ENCODE results near the gene R3HDM2. TPM values are rescaled to one million over a fixed set of nuclear protein-coding genes. Genes with fewer than 3 reads are reported as not detected.

The R3HDM2 gene
- total RNA-seq, 1 donor from 2014 or later = 86.8 TPM

GRCh38 chr12:57454566-57455373, 23.9 kb upstream of the R3HDM2 start, which contains the start of gene INHBE:
Gene INHBE (plus strand): TSS chr12:57455307. CDS start chr12:57455537, 230 bp downstream.
- no peak for DNase-seq (ENCODE audit: low spot score, unreplicated experiment)
- H3K4me1 Mint-ChIP-seq (ENCODE audit: low read depth) = peaks cover 13% of the 10 kb centered on the region

DNA sequence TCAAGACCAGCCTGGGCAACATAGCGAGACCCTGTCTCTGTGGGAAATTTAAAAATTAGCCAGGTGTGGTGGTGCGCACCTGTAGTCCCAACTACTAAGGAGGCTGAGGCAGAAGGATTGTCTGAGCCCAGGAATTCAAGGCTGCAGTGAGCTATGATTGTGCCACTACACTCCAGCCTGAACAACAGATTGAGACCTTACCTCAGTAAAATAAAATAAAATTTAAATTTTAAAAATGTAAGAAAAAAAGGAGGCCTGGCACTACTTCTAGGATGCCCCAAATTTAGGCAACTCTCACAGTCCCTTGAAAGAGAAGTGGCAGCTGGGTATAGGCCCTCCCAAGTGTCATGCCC, 23.3 kb upstream of the R3HDM2 start:
- Mint-ChIP-seq H3K36me3 (ENCODE audit: insufficient read depth) (no peaks in the 10 kb centered on the region), H3K27ac (no peak overlapping the region), H3K9me3 (ENCODE audit: low read depth) (no peaks in the 10 kb centered on the region)

More at GRCh38 chr12:57454566-57455373, 23.9 kb upstream of the R3HDM2 start, which contains the start of gene INHBE:
- Mint-ChIP-seq H3K27ac (no peak within 1 kb of the TSS), H3K9me3 (ENCODE audit: low read depth) (no peaks in the 10 kb centered on the region), H3K36me3 (ENCODE audit: insufficient read depth) (no peaks in the 10 kb centered on the region), H3K27me3 (peaks cover 28% of the 10 kb centered on the region), H3K4me3 (ENCODE audit: low read depth) (no peak within 1 kb of the TSS)
- no peak for TF ChIP-seq CTCF (IDR thresholded peaks at IDR 0.05; ENCODE audit: unreplicated experiment)

GRCh38 chr12:57452937-57453509, 22.2 kb upstream of the R3HDM2 start:
- Mint-ChIP-seq H3K27me3 (peaks cover 25% of the 10 kb centered on the region), H3K9me3 (ENCODE audit: low read depth) (no peaks in the 10 kb centered on the region), H3K4me1 (ENCODE audit: low read depth) (peaks cover 7% of the 10 kb centered on the region), H3K36me3 (ENCODE audit: insufficient read depth) (no peaks in the 10 kb centered on the region), H3K4me3 (ENCODE audit: low read depth) (no peak overlapping the region), H3K27ac (peak overlapping the region; percentile 5)
- DNase-seq (ENCODE audit: low spot score, unreplicated experiment) = peak; percentile 70
- TF ChIP-seq CTCF (IDR thresholded peaks at IDR 0.05; ENCODE audit: unreplicated experiment) = peak; percentile 78

More for the DNA sequence above, 23.3 kb upstream of the R3HDM2 start:
- H3K4me1 Mint-ChIP-seq (ENCODE audit: low read depth) = peaks cover 12% of the 10 kb centered on the region
- H3K27me3 Mint-ChIP-seq = peaks cover 28% of the 10 kb centered on the region
- no peak overlapping the region for H3K4me3 Mint-ChIP-seq (ENCODE audit: low read depth)
- no peak for DNase-seq (ENCODE audit: low spot score, unreplicated experiment)
- TF ChIP-seq CTCF (IDR thresholded peaks at IDR 0.05; ENCODE audit: unreplicated experiment) = no peak

DNA sequence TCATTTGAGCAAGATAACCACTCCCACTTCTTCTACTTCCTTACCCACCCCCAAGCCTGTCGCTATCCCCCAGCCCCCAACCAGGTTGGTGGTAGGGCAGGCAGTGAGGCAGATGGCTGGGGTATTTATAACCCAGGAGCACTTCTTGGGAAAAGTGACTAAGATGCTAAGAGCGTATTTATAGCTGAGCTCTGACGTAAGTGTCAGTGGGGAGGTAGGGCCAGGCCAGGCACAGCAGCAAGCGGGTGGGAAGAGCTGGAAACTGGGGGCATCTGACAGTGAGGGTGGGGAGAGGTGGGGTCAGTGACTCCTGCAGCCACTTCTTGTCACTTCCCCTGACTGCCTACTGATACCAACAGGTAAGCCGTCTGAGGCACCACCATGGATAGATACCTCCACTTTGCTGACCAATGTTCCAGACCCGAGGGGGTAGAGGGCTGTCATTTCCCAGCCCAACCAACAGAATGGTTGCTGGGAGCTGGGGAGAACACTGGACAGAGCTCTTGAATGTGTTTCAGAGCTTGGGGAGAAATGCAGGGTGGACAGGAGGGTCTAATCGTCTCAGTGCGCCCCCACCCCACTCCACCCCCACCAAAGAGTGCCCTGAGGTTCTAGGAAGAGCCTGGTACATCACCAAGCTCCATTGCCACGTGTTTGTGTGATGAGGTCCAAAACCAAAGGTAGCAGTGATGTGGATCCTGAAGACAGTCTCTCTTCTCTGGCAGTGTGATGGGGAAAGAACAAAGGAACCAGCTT, 21.5 kb upstream of the R3HDM2 start:
- no peak for TF ChIP-seq CTCF (IDR thresholded peaks at IDR 0.05; ENCODE audit: unreplicated experiment)
- no peaks in the 10 kb centered on the region for H3K9me3 Mint-ChIP-seq (ENCODE audit: low read depth)
- peaks cover 25% of the 10 kb centered on the region for H3K27me3 Mint-ChIP-seq
- no peak overlapping the region for H3K4me3 Mint-ChIP-seq (ENCODE audit: low read depth)
- H3K27ac Mint-ChIP-seq = peak overlapping the region; percentile 41
- H3K36me3 Mint-ChIP-seq (ENCODE audit: insufficient read depth) = no peaks in the 10 kb centered on the region
- DNase-seq (ENCODE audit: low spot score, unreplicated experiment) = no peak
- H3K4me1 Mint-ChIP-seq (ENCODE audit: low read depth) = peaks cover 7% of the 10 kb centered on the region

- TF ChIP-seq CTCF (IDR thresholded peaks at IDR 0.05; ENCODE audit: unreplicated experiment) = no peak
Observed at GRCh38 chr12:57451233-57451778, 20.5 kb upstream of the R3HDM2 start.

More at GRCh38 chr12:57451233-57451778, 20.5 kb upstream of the R3HDM2 start:
- Mint-ChIP-seq H3K27ac (no peak overlapping the region), H3K4me3 (ENCODE audit: low read depth) (no peak overlapping the region), H3K9me3 (ENCODE audit: low read depth) (no peaks in the 10 kb centered on the region), H3K36me3 (ENCODE audit: insufficient read depth) (no peaks in the 10 kb centered on the region), H3K27me3 (peaks cover 20% of the 10 kb centered on the region), H3K4me1 (ENCODE audit: low read depth) (peaks cover 7% of the 10 kb centered on the region)
- DNase-seq (ENCODE audit: low spot score, unreplicated experiment) = no peak

Data from progenitor cell of endocrine pancreas (in vitro differentiated cells).